Stimulated activated CD8-positive, alpha-beta memory T cell treated with anti-CD3 and anti-CD28 coated beads, Interleukin-12 subunit alpha, Interleukin-12 subunit beta, amount 100 ng/mL, for 1 hour (primary cell): Measurements from ENCODE around the gene SVIL.
"Not testable (repeated sequence)": the region's sequence is repeated elsewhere in the genome, so short reads cannot be mapped to it uniquely, and the experiment has no call there.

Experiments
- DNase-seq: peaks from one replicate; pipeline ENCODE4 v3.0.0-alpha.2; 2020; ENCODE audit warnings: low read depth

The SVIL gene

GRCh38 chr10:29487032-29487883 is 147.5 kb downstream of the SVIL start:
- DNase-seq, result not testable (repeated sequence)

GRCh38 chr10:29486433-29486832 is 148.3 kb downstream of the SVIL start:
- no peak for DNase-seq

GRCh38 chr10:29484677-29485076 is 150.1 kb downstream of the SVIL start:
- DNase-seq, result not testable (repeated sequence)

GRCh38 chr10:29482591-29483431 is 152.0 kb downstream of the SVIL start:
- DNase-seq, result no peak

GRCh38 chr10:29481906-29482440 is 152.8 kb downstream of the SVIL start:
- no peak for DNase-seq

- no peak for DNase-seq
Observed at GRCh38 chr10:29479981-29480954, 154.5 kb downstream of the SVIL start.

GRCh38 chr10:29479081-29479925 is 155.5 kb downstream of the SVIL start:
- DNase-seq, result no peak

GRCh38 chr10:29473406-29474100 is 161.2 kb downstream of the SVIL start:
- DNase-seq, result no peak

GRCh38 chr10:29473087-29473356 is 161.7 kb downstream of the SVIL start:
- DNase-seq, result no peak

GRCh38 chr10:29472301-29473086 is 162.3 kb downstream of the SVIL start:
- DNase-seq, result no peak

- DNase-seq, result no peak
Observed at GRCh38 chr10:29471544-29471859, 163.3 kb downstream of the SVIL start.

- DNase-seq, result no peak
Observed at GRCh38 chr10:29470843-29471543, 163.8 kb downstream of the SVIL start.

GRCh38 chr10:29470355-29470705 is 164.4 kb downstream of the SVIL start:
- DNase-seq, result no peak

- DNase-seq, result no peak
Observed at GRCh38 chr10:29469481-29470354, 165.1 kb downstream of the SVIL start.

- no peak for DNase-seq
Observed at GRCh38 chr10:29465384-29465783, 169.4 kb downstream of the SVIL start.

GRCh38 chr10:29464671-29465171 is 170.1 kb downstream of the SVIL start:
- not testable (repeated sequence) for DNase-seq

- no peak for DNase-seq
Observed at GRCh38 chr10:29461042-29461441, 173.7 kb downstream of the SVIL start.

- not testable (repeated sequence) for DNase-seq
Observed at GRCh38 chr10:29458190-29458589, 176.6 kb downstream of the SVIL start.
